K562 (cell line): ENCODE data around the gene PSMA4. TPM values are rescaled to one million over a fixed set of nuclear protein-coding genes. Genes with fewer than 3 reads are reported as not detected.

Experiments used
- ATF1 ChIP-seq, 2 experiments: fragments of 450-650 bp in 1 of 2; IDR thresholded peaks; 2 replicates each; pipeline ENCODE4 v1.6.1; 2016; ENCODE audit warnings: missing compliant biosample characterization in 1 of 2, missing genetic modification characterization in 1 of 2
- BHLHE40 ChIP-seq: IDR thresholded peaks from 2 replicates; pipeline ENCODE4 v1.6.1; 2011; ENCODE audit warnings: low read length, improper control_type of control experiment
- FOXM1 ChIP-seq, 2 experiments: fragments of 450-650 bp in 1 of 2; sonication (generic) in 1 of 2; formaldehyde crosslinking in 1 of 2; IDR thresholded peaks; 2 replicates each; pipeline versions ENCODE4 v1.6.1 to v1.9.0; 2017 to 2022; ENCODE audit warnings: low read depth in 2 of 2, mild to moderate bottlenecking in 2 of 2, missing genetic modification reagents in 1 of 2, moderate library complexity in 1 of 2
- GTF2F1 ChIP-seq: IDR thresholded peaks from 2 replicates; pipeline ENCODE4 v1.6.1; 2011; ENCODE audit warnings: low read depth, low read length, improper control_type of control experiment
- HMG20B ChIP-seq: fragments of 250-450 bp; sonication (Bioruptor Pico); IDR thresholded peaks from 2 replicates; pipeline ENCODE4 v1.5.0; 2021; ENCODE audit warnings: mild to moderate bottlenecking
- ILF3 ChIP-seq: fragments of 450-650 bp; IDR thresholded peaks from 2 replicates; pipeline ENCODE4 v1.6.1; 2018; ENCODE audit warnings: antibody characterized with exemption, mild to moderate bottlenecking, moderate library complexity, borderline replicate concordance
- NFYB ChIP-seq: IDR thresholded peaks from 2 replicates; pipeline ENCODE4 v1.6.1; 2011; ENCODE audit warnings: mild to moderate bottlenecking, moderate library complexity; ENCODE audit not compliant: insufficient read length; ENCODE audit errors: extremely low read depth
- NR2C2 ChIP-seq, 2 experiments: fragments of 200-800 bp in 1 of 2; sonication (Bioruptor generic) in 1 of 2; sonication (generic) in 1 of 2; formaldehyde crosslinking in 1 of 2; IDR thresholded peaks; 2 replicates each; pipeline versions ENCODE4 v1.6.1 to v1.8.0; 2016 to 2022; ENCODE audit warnings: mild to moderate bottlenecking in 1 of 2, missing compliant biosample characterization in 1 of 2, missing genetic modification characterization in 1 of 2, missing genetic modification reagents in 1 of 2
- SRSF3 ChIP-seq: fragments of 200-400 bp; formaldehyde crosslinking; IDR thresholded peaks from 2 replicates; pipeline ENCODE4 v1.6.1; 2016; ENCODE audit warnings: mild to moderate bottlenecking, low read length, moderate library complexity; ENCODE audit not compliant: insufficient read depth
- ZNF764 ChIP-seq: fragments of 250-450 bp; sonication (Bioruptor Pico); IDR thresholded peaks from 2 replicates; pipeline ENCODE4 v1.4.0; 2020; ENCODE audit warnings: low read depth, mild to moderate bottlenecking, moderate library complexity
- polyA plus RNA-seq, 8 experiments: library from polyadenylated mRNA; depleted of rRNA in 4 of 8; stranded (reverse) in 5 of 8; unstranded in 3 of 8; fragments of >200 nt; fragmentation: Nextera tagmentation in 2 of 8; fragmentation: Illumina TruSeq in 1 of 8; extraction: Ambion mirVana in 2 of 8; extraction: Trizol in 1 of 8; gene quantifications; 2 replicates each; pipeline versions ENCODE4 v1.2.1 to v1.2.3, GENCODE V29; 2011 to 2014; ENCODE audit warnings: inconsistent platforms in 1 of 8, missing spikeins in 1 of 8
- total RNA-seq, 7 experiments: library from RNA; depleted of rRNA in 6 of 7; stranded (reverse); fragments of >200 nt in 6 of 7; fragmentation: Illumina TruSeq in 2 of 7; extraction: Trizol in 2 of 7; gene quantifications; 2 replicates each; pipeline versions ENCODE4 v1.2.1 to v1.2.3, GENCODE V29; 2011 to 2021; ENCODE audit warnings: low replicate concordance in 1 of 7
- TF ChIP-seq, protein P1 (sequence below): sonication (generic); formaldehyde crosslinking; IDR thresholded peaks from 2 replicates; pipeline ENCODE4 v1.8.0; 2022; ENCODE audit warnings: mild to moderate bottlenecking, low read depth, missing genetic modification reagents
- TF ChIP-seq, protein P2 (sequence below): fragments of 450-650 bp; formaldehyde crosslinking; IDR thresholded peaks from 2 replicates; pipeline ENCODE4 v1.4.0; 2020; ENCODE audit warnings: mild to moderate bottlenecking, moderate library complexity
- TF ChIP-seq, protein P3 (sequence below): fragments of 450-650 bp; IDR thresholded peaks from 2 replicates; pipeline ENCODE4 v1.6.1; 2018; ENCODE audit not compliant: partially characterized antibody
- TF ChIP-seq, protein P4 (sequence below): fragments of 450-650 bp; IDR thresholded peaks from 2 replicates; pipeline ENCODE4 v1.6.1; 2016; ENCODE audit warnings: low read depth, mild to moderate bottlenecking, moderate library complexity

The PSMA4 gene
- total and polyA plus RNA-seq, 9 of the 15 experiments (the other 6 are each of a cell fraction or from before 2014, with no cell fraction given), result 304 to 1,857 (median 666) TPM

DNA sequence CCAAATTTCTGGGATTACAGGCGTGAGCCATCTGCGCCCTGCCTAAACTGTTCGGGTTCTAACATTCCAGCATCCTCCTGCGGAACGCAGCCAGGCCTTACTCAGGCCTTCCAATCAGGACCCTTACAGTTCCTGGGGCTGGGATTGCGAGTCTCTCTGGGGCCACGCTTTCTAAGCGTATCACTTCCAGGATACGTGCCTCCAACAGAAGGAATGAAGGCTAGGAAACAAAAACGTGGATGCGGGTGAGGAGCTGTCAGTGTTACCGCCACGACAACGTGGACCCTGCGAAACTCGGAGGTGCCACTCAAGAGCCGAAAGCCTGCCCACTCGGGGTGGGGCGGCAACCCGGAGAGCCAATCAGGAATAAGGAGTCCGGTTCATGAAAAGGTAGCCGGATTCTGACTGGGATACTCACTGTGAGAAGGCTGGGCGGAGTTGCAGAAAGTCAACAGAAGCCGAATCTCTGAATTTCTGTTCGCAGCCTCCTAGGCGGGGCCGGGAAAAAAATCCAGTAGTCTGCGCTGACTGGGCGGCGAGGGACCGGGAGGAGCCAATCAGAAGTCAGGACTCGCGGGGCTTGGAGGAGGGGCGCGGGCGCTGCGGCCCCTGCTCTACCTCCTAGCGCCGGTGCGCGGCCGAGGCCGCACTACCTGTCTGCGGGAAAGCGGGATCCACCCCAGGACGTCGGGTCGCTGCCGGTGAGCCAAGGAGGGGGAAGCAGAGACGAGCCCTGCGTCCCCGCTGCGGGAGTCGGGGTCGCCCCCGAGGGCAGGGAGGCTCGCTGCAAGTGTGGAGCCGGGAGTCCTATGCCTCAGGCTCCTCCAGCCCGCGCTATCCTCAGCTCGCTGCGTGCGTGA is 33.0 kb upstream of the PSMA4 start, which contains the start of gene HYKK (continued):
- TF ChIP-seq, protein P1, sequence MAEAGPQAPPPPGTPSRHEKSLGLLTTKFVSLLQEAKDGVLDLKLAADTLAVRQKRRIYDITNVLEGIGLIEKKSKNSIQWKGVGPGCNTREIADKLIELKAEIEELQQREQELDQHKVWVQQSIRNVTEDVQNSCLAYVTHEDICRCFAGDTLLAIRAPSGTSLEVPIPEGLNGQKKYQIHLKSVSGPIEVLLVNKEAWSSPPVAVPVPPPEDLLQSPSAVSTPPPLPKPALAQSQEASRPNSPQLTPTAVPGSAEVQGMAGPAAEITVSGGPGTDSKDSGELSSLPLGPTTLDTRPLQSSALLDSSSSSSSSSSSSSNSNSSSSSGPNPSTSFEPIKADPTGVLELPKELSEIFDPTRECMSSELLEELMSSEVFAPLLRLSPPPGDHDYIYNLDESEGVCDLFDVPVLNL (CRISPR knock-in tag), result no peak
- TF ChIP-seq, protein P2, sequence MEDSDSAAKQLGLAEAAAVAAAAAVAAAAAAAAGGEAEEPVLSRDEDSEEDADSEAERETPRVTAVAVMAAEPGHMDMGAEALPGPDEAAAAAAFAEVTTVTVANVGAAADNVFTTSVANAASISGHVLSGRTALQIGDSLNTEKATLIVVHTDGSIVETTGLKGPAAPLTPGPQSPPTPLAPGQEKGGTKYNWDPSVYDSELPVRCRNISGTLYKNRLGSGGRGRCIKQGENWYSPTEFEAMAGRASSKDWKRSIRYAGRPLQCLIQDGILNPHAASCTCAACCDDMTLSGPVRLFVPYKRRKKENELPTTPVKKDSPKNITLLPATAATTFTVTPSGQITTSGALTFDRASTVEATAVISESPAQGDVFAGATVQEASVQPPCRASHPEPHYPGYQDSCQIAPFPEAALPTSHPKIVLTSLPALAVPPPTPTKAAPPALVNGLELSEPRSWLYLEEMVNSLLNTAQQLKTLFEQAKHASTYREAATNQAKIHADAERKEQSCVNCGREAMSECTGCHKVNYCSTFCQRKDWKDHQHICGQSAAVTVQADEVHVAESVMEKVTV (CRISPR knock-in tag), result no peak
- TF ChIP-seq SRSF3, result no peak
- TF ChIP-seq ATF1 (CRISPR knock-in tag; IDR thresholded peaks at IDR 0.05), result no peak
- peak; percentile 69; the same call in 1 of the 2 replicates for TF ChIP-seq ATF1 (tag; IDR thresholded peaks at IDR 0.05)
- TF ChIP-seq HMG20B (CRISPR knock-in tag), result no peak
- no peak for TF ChIP-seq GTF2F1
- TF ChIP-seq NFYB, result peak; percentile 31
- TF ChIP-seq BHLHE40, result no peak
- TF ChIP-seq ILF3, result no peak
- no peak for TF ChIP-seq ZNF764 (CRISPR knock-in tag)
- no peak for TF ChIP-seq FOXM1 (IDR thresholded peaks at IDR 0.05; ENCODE audit: low read depth)
- TF ChIP-seq FOXM1 (CRISPR knock-in tag; IDR thresholded peaks at IDR 0.05; ENCODE audit: low read depth), result peak; percentile 86
- TF ChIP-seq, protein P3, sequence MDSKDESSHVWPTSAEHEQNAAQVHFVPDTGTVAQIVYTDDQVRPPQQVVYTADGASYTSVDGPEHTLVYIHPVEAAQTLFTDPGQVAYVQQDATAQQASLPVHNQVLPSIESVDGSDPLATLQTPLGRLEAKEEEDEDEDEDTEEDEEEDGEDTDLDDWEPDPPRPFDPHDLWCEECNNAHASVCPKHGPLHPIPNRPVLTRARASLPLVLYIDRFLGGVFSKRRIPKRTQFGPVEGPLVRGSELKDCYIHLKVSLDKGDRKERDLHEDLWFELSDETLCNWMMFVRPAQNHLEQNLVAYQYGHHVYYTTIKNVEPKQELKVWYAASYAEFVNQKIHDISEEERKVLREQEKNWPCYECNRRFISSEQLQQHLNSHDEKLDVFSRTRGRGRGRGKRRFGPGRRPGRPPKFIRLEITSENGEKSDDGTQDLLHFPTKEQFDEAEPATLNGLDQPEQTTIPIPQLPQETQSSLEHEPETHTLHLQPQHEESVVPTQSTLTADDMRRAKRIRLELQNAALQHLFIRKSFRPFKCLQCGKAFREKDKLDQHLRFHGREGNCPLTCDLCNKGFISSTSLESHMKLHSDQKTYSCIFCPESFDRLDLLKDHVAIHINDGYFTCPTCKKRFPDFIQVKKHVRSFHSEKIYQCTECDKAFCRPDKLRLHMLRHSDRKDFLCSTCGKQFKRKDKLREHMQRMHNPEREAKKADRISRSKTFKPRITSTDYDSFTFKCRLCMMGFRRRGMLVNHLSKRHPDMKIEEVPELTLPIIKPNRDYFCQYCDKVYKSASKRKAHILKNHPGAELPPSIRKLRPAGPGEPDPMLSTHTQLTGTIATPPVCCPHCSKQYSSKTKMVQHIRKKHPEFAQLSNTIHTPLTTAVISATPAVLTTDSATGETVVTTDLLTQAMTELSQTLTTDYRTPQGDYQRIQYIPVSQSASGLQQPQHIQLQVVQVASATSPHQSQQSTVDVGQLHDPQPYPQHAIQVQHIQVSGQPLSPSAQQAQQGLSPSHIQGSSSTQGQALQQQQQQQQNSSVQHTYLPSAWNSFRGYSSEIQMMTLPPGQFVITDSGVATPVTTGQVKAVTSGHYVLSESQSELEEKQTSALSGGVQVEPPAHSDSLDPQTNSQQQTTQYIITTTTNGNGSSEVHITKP, result peak; percentile 60
- TF ChIP-seq, protein P4, sequence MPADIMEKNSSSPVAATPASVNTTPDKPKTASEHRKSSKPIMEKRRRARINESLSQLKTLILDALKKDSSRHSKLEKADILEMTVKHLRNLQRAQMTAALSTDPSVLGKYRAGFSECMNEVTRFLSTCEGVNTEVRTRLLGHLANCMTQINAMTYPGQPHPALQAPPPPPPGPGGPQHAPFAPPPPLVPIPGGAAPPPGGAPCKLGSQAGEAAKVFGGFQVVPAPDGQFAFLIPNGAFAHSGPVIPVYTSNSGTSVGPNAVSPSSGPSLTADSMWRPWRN, result no peak
- TF ChIP-seq NR2C2 (CRISPR knock-in tag; IDR thresholded peaks at IDR 0.05), result no peak
- TF ChIP-seq NR2C2 (tag; IDR thresholded peaks at IDR 0.05), result peak; percentile 52; the same call in 1 of the 2 replicates
